NAMALWA (cell line): ENCODE data around the gene SPATA6.
"Not testable (repeated sequence)": the region's sequence is repeated elsewhere in the genome, so short reads cannot be mapped to it uniquely, and the experiment has no call there.

Experiments used
- DNase-seq: peaks from one replicate; pipeline ENCODE4 v3.0.0-alpha.2; 2015; ENCODE audit warnings: low spot score

The SPATA6 gene

GRCh38 chr1:48471691-48472576, at the start of gene SPATA6:
SPATA6 (minus strand) TSS chr1:48472204; CDS start chr1:48472008, 196 bp downstream.
- peak; percentile 84 for DNase-seq

- DNase-seq: not testable (repeated sequence)
Measured at GRCh38 chr1:48519896-48520295, 47.9 kb upstream of the SPATA6 start.

- no peak for DNase-seq
Measured at GRCh38 chr1:48506870-48507269, 34.9 kb upstream of the SPATA6 start.

- no peak for DNase-seq
Measured at GRCh38 chr1:48500541-48501450, 28.8 kb upstream of the SPATA6 start.

- DNase-seq: no peak
Measured at GRCh38 chr1:48499211-48499735, 27.3 kb upstream of the SPATA6 start.

GRCh38 chr1:48498096-48498791, 26.2 kb upstream of the SPATA6 start:
- peak; percentile 67 for DNase-seq

GRCh38 chr1:48495911-48496310, 23.9 kb upstream of the SPATA6 start:
- DNase-seq: no peak

- DNase-seq: no peak
Measured at GRCh38 chr1:48495166-48495565, 23.2 kb upstream of the SPATA6 start.

- no peak for DNase-seq
Measured at GRCh38 chr1:48493970-48494769, 22.2 kb upstream of the SPATA6 start.

GRCh38 chr1:48493041-48493440, 21.0 kb upstream of the SPATA6 start:
- no peak for DNase-seq

- DNase-seq: no peak
Measured at GRCh38 chr1:48492392-48492791, 20.4 kb upstream of the SPATA6 start.

- DNase-seq: no peak
Measured at GRCh38 chr1:48488721-48489120, 16.7 kb upstream of the SPATA6 start.

GRCh38 chr1:48480504-48480903, 8.5 kb upstream of the SPATA6 start:
- DNase-seq: no peak

- DNase-seq: not testable (repeated sequence)
Measured at GRCh38 chr1:48480023-48480422, 8.0 kb upstream of the SPATA6 start.

- DNase-seq: no peak
Measured at GRCh38 chr1:48472638-48473037, 634 bp upstream of the SPATA6 start.

- no peak for DNase-seq
Measured at GRCh38 chr1:48470950-48471690, 884 bp downstream of the SPATA6 start.

- peak; percentile 13 for DNase-seq
Measured at GRCh38 chr1:48470481-48470855, 1.5 kb downstream of the SPATA6 start.

- peak; percentile 44 for DNase-seq
Measured at GRCh38 chr1:48469616-48470480, 2.2 kb downstream of the SPATA6 start.

- DNase-seq: no peak
Measured at GRCh38 chr1:48466594-48466993, 5.4 kb downstream of the SPATA6 start.
